OCI-LY1 (cell line): Measurements from ENCODE around the gene LNX1.

ENCODE experiments used
- CTCF ChIP-seq: fragments of 200-600 bp; sonication (generic), shearing (Covaris generic); IDR thresholded peaks from 2 replicates; pipeline ENCODE4 v1.5.1; 2017; ENCODE audit warnings: mild to moderate bottlenecking, antibody characterized with exemption, low read length, moderate library complexity, mixed read lengths
- EZH2 ChIP-seq: fragments of 200-600 bp; sonication (generic), shearing (Covaris generic); IDR thresholded peaks from 2 replicates; pipeline ENCODE4 v1.8.0; 2017; ENCODE audit warnings: borderline replicate concordance, mixed run types, mild to moderate bottlenecking, antibody characterized with exemption, low read length, moderate library complexity, mixed read lengths

GRCh38 chr4:53527326-53527725 is 64.0 kb downstream of the LNX1 start:
- no peak for TF ChIP-seq CTCF
- no peak for TF ChIP-seq EZH2
